ENCODE results near the gene SRRM3. TPM values are rescaled to one million over a fixed set of nuclear protein-coding genes. Genes with fewer than 3 reads are reported as not detected.
"Not testable (repeated sequence)": the region's sequence is repeated elsewhere in the genome, so short reads cannot be mapped to it uniquely, and the experiment has no call there.

The SRRM3 gene
- total RNA-seq, 2 donors from 2014 or later, result 1.6 to 4.3 TPM

- peaks cover 24 to 42% of the 10 kb centered on the region in 2 donors for H3K4me1 ChIP-seq (ENCODE audit: control insufficient read depth in 1 of 2, low read depth in 2 of 2)
- H3K27me3 ChIP-seq (replicated peaks; ENCODE audit: insufficient read depth), result no peaks in the 10 kb centered on the region
- no peak for DNase-seq (ENCODE audit: low spot score)
- no peak for TF ChIP-seq CTCF (IDR thresholded peaks at IDR 0.05)
- peaks cover 11% of the 10 kb centered on the region for H3K36me3 ChIP-seq
- H3K27ac ChIP-seq, result peak overlapping the region; percentile 99
- H3K9me3 ChIP-seq, result no peaks in the 10 kb centered on the region
- peak overlapping the region; percentile 97 for H3K4me3 ChIP-seq
- no peak for ATAC-seq (ENCODE audit: insufficient number of reproducible peaks, low FRiP score, low read depth)
Measured at GRCh38 chr7:76304888-76305375, 103.2 kb downstream of the SRRM3 start.

GRCh38 chr7:76308874-76309273 lies 107.2 kb downstream of the SRRM3 start:
- not testable (repeated sequence) for ATAC-seq (ENCODE audit: insufficient number of reproducible peaks, low FRiP score, low read depth); H3K9me3 ChIP-seq; H3K27ac ChIP-seq; H3K4me3 ChIP-seq; H3K27me3 ChIP-seq (replicated peaks; ENCODE audit: insufficient read depth); DNase-seq (ENCODE audit: low spot score); H3K36me3 ChIP-seq
- H3K4me1 ChIP-seq (ENCODE audit: control insufficient read depth in 1 of 2, low read depth in 2 of 2), result peaks cover 16 to 37% of the 10 kb centered on the region in 2 donors

GRCh38 chr7:76309341-76310101 lies 107.8 kb downstream of the SRRM3 start:
- H3K36me3 ChIP-seq; H3K27me3 ChIP-seq (replicated peaks; ENCODE audit: insufficient read depth); H3K4me3 ChIP-seq; H3K27ac ChIP-seq; ATAC-seq (ENCODE audit: insufficient number of reproducible peaks, low FRiP score, low read depth); DNase-seq (ENCODE audit: low spot score); H3K9me3 ChIP-seq: not testable (repeated sequence)
- peaks cover 16 to 40% of the 10 kb centered on the region in 2 donors for H3K4me1 ChIP-seq (ENCODE audit: control insufficient read depth in 1 of 2, low read depth in 2 of 2)

- Histone ChIP-seq H3K36me3 (no peaks in the 10 kb centered on the region), H3K27ac (peak overlapping the region in 1 of 2 donors; percentile 58), H3K27me3 (replicated peaks; ENCODE audit: insufficient read depth) (no peaks in the 10 kb centered on the region), H3K4me3 (no peak overlapping the region), H3K9me3 (no peaks in the 10 kb centered on the region), H3K4me1 (ENCODE audit: control insufficient read depth in 1 of 2, low read depth in 2 of 2) (peaks cover 16 to 37% of the 10 kb centered on the region in 2 donors)
- ATAC-seq (ENCODE audit: insufficient number of reproducible peaks, low FRiP score, low read depth) (no peak), DNase-seq (ENCODE audit: low spot score) (no peak)
- no peak for TF ChIP-seq CTCF (IDR thresholded peaks at IDR 0.05)
Measured at GRCh38 chr7:76310102-76310957, 108.6 kb downstream of the SRRM3 start.

- not testable (repeated sequence) for H3K27me3 ChIP-seq (replicated peaks; ENCODE audit: insufficient read depth); H3K36me3 ChIP-seq; H3K4me3 ChIP-seq; DNase-seq (ENCODE audit: low spot score); ATAC-seq (ENCODE audit: insufficient number of reproducible peaks, low FRiP score, low read depth); H3K9me3 ChIP-seq; H3K27ac ChIP-seq
- peaks cover 7 to 22% of the 10 kb centered on the region in 2 donors for H3K4me1 ChIP-seq (ENCODE audit: control insufficient read depth in 1 of 2, low read depth in 2 of 2)
Measured at GRCh38 chr7:76311838-76312237, 110.1 kb downstream of the SRRM3 start.

GRCh38 chr7:76314042-76314721 lies 112.5 kb downstream of the SRRM3 start:
- H3K27me3 ChIP-seq (replicated peaks; ENCODE audit: insufficient read depth), result no peaks in the 10 kb centered on the region
- peak; percentile 89 for DNase-seq (ENCODE audit: low spot score)
- TF ChIP-seq CTCF (IDR thresholded peaks at IDR 0.05), result peak; percentile 100
- H3K4me1 ChIP-seq (ENCODE audit: control insufficient read depth in 1 of 2, low read depth in 2 of 2), result peaks cover 3 to 25% of the 10 kb centered on the region in 2 donors
- H3K4me3 ChIP-seq, result no peak overlapping the region
- H3K27ac ChIP-seq, result no peak overlapping the region
- H3K36me3 ChIP-seq, result no peaks in the 10 kb centered on the region
- H3K9me3 ChIP-seq, result no peaks in the 10 kb centered on the region
- peak; percentile 54 for ATAC-seq (ENCODE audit: insufficient number of reproducible peaks, low FRiP score, low read depth)

- H3K27me3 ChIP-seq (replicated peaks; ENCODE audit: insufficient read depth); H3K27ac ChIP-seq; H3K4me3 ChIP-seq; ATAC-seq (ENCODE audit: insufficient number of reproducible peaks, low FRiP score, low read depth); DNase-seq (ENCODE audit: low spot score); H3K9me3 ChIP-seq; H3K36me3 ChIP-seq: not testable (repeated sequence)
- peaks cover 3 to 28% of the 10 kb centered on the region in 2 donors for H3K4me1 ChIP-seq (ENCODE audit: control insufficient read depth in 1 of 2, low read depth in 2 of 2)
Measured at GRCh38 chr7:76314740-76315139, 113.0 kb downstream of the SRRM3 start.

All from thoracic aorta (tissue), 2 donors.